CD4-positive, alpha-beta T cell treated with Interleukin-12 subunit alpha and Interleukin-12 subunit beta, for 1 hour (primary cell): ENCODE data around the gene MND1.

ENCODE experiments used
- DNase-seq: peaks from one replicate; pipeline ENCODE4 v3.0.0-alpha.2; 2020

MND1 gene

DNA sequence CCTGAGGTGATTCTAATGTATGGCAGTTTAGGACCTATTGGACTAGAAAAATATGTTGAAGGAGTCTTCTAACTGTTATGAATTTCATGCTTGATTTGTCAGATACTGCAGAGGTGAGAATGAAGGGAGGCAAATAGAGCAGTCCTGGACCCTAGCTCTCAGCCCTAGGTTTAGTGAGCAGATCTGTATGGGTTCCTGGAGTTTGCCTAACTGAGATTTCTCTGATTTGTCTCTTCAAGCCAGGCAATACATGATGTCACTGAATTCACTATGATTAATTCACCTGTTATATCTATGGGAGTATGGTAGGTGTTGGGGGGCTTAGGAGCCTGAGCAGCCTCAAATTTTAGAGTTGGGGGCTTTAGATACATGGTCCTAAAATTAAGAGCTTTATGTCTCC, 2.6 kb downstream of the MND1 start:
- DNase-seq, result no peak

- no peak for DNase-seq
Observed at GRCh38 chr4:153348006-153348405, 3.5 kb downstream of the MND1 start.

- no peak for DNase-seq
Observed at GRCh38 chr4:153349206-153349805, 4.8 kb downstream of the MND1 start.

- DNase-seq, result no peak
Observed at GRCh38 chr4:153362184-153362583, 17.7 kb downstream of the MND1 start.

DNA sequence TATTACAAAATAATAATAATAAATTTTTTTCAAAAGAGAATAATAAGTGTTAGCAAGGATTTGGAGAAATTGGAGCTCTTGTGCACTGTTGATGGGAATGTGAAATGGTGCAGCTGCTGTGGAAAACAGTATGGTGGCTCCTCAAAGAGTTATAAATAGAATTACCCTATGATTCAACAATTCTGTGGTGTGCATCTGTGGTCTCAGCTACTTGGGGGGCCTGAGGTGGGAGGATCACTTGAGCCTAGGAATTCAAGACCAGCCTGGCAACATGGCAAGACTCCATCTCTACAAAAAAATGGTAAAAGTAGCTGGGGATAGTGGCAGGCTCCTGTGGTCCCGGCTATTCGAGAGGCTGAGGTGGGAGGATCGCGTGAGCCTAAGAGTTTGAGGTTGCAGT, 19.6 kb downstream of the MND1 start:
- no peak for DNase-seq

DNA sequence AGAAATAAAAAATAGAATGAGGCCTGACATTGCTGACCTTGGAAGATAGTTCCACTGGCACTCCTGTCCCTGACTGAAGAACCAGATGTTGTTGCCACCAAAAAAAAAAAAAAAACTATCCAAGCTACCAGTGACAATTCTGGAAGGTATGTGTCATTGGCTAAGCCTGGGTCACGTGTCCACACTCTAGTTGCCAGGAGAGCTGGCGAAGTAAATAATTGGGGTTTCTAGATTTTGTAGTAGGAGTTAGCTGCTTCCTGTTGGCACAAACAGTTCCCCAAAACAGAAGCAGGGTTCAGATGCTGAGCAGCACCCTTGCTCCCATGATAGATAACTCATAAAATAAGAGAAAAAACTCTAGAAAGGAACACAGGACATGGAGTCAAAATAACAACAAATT, 20.5 kb downstream of the MND1 start:
- DNase-seq, result no peak

DNA sequence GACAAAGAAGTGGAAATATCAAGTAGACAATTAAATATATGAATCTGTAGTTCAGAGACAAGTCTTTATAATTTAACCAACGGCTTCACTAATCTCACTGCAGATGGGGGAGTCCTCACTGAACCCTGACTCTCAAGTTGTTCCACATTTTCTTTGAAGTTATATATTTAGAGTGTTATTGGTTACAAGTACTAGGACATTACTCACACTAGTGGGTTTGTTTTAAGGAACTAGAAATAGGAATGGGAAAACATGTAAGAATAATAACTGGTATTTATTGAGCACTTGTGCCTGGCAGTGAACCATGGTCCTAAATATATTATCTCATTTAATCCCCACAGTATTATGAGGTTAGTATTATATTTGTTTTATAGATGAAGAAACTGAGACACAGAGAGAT, 22.0 kb downstream of the MND1 start:
- DNase-seq, result no peak

- no peak for DNase-seq
Observed at GRCh38 chr4:153367092-153367491, 22.6 kb downstream of the MND1 start.

GRCh38 chr4:153369021-153369420, 24.5 kb downstream of the MND1 start:
- no peak for DNase-seq

DNA sequence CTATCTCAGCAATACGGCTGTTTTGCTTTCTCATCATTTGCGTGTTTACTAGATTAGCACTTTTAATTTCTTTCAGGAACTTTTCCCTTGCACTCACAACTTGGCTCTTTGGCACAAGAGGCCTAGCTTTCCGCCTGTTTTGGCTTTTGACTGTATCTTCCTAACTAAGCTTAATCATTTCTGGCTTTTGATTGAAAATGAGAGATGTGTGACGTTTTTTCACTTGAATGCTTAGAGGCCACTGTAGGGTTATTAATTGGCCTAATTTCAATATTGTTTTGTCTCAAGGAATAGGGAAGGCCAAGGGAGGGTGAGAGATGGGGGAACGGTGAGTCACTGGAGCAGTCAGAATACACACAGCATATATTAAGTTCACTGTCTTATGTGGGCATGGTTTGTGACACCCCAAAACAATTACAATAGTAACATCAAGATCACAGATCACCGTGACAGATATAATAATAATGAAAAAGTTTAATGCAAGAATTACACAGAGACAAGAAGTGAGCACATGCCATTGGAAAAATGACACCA, 27.3 kb downstream of the MND1 start:
- DNase-seq, result no peak

DNA sequence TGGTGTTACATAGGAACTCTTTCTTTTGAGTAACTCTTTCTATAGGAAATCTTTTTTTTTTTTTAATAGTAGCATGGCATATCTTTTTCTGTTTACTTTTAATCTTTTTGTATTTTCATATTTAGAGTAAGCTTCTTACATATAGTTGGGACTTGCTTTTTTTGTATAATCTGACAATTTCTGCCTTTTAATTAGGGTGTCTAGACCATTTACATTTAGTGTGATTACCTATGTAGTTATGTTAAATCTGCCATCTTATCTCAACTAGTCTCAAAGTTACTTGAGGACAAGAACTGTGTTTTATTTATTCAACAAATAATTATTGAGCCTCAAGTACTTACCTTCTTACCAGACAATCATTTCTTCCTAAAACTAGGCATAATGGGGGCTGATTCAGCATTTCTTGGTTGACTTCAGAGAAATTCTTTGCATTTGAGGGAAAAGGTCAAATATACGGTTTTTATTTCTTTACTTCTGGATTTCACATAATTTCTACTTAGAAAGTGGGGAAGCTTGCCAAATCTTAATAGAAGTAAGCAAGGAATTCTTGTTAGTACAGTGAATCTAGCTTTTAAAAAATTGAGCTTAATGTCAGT, 28.6 kb downstream of the MND1 start:
- no peak for DNase-seq

- no peak for DNase-seq
Observed at GRCh38 chr4:153374442-153374841, 30.0 kb downstream of the MND1 start.

- DNase-seq, result no peak
Observed at GRCh38 chr4:153375303-153375702, 30.8 kb downstream of the MND1 start.

DNA sequence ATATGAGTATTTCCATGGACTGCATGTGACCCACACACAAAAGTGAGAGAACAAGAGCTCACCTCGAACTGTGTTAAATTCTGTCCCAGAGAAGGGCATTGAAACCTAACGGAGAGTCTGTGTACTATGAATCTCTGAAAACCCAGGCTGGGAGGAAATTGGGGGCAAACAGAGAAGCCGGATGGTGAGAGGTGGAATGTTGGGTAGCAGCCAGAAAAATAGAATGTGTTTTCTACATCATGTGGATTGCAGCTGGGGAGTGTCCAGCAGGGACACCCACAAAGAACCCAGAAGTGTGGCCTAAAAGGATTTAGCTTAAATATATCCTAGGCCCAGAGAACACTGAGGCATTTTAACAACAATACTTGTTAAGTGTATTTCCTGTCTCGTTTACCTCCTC, 38.6 kb downstream of the MND1 start:
- no peak for DNase-seq

DNA sequence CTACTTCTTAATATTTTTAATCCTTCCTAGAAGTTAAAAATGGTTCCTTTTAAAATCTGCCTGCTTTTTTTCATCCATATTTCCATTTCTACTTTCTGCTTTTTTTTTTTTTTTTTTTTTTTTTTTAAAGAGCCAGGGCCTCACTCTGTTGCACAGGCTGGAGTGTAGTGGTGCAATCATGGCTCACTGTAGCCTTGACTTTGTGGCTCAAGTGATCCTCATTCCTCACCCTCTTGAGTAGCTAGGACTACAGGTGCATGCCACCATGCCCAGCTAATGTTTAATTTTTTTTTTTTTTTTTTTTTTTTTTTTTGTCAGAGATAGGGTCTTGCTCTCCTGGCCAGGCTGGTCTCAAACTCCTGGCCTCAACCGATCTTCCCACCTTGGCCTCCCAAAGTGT, 39.7 kb downstream of the MND1 start:
- DNase-seq, result no peak

DNA sequence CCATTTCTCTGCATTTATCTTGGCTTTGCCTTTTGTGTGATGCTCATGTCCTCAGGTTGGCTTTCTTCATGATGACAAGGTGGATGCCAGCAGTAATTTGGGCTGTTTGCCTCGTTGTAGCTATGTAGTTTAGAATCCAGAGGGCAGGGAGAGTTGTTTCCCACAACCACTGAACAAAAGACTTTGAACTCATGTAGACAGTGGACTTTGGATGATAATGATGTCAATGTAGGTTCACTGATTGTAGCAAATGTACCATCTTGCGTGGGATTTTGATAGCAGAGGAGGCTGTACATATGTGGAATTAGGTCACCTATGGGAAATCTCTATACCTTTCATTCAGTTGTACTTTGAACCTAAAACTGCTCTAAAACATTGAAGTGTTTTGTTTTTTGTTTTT, 41.3 kb downstream of the MND1 start:
- DNase-seq, result no peak

GRCh38 chr4:153387981-153388380, 43.5 kb downstream of the MND1 start:
- no peak for DNase-seq

DNA sequence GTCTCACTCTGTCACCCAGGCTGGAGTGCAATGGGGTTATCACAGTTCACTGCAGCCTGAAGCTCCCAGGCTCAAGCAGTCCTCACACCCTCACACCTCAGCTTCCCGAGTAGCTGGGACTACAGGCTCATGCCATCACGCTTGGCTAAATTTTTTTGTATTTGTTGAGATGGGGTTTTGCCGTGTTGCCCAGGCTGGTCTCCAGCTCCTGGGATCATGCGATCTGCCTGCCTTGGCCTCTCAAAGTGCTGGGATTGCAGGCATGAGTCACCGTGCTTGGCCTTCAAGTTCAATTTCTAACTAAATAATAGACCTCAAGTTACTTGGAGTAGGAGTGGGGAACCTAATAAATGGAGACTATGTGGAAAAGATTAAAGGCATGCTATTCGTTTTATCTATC, 48.9 kb downstream of the MND1 start:
- no peak for DNase-seq

- DNase-seq, result no peak
Observed at GRCh38 chr4:153394945-153395344, 50.5 kb downstream of the MND1 start.

DNA sequence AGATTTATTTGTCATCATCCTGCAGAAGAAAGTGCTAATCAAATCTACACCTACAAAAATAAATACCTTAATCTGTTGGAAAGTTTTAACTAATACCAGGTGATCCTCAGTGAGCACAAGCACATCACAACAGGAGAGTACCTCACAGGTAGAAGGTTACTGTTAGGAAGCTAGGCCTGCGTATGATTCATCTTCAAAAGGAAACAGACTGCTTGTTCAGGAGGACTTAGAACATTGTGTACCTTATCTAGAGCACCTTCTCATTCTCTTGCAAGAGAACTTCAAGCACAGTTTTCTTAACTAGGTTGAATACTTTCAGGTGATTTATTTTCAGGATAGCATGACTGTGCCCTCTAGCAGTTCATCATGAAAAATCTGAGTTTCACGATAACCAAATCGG, 54.2 kb downstream of the MND1 start:
- DNase-seq, result no peak

DNA sequence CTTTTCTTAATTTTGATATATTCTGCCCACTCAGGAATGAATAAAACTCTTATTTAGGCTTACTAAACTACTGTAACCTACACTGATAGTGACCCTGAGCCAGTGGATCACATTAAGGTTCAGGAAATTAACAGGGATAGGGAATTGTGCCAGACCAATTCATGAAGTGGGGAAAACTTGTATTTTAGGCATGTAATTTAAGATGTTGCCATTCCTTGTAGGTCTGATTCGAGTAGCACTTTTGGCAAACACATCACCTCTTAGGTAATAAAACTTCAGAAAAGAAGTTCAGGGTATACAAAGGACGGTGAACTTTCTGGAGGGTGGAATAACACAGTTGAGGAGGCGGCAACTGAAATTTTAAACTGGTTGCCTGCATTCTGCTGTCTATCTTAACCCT, 54.9 kb downstream of the MND1 start:
- no peak for DNase-seq

DNA sequence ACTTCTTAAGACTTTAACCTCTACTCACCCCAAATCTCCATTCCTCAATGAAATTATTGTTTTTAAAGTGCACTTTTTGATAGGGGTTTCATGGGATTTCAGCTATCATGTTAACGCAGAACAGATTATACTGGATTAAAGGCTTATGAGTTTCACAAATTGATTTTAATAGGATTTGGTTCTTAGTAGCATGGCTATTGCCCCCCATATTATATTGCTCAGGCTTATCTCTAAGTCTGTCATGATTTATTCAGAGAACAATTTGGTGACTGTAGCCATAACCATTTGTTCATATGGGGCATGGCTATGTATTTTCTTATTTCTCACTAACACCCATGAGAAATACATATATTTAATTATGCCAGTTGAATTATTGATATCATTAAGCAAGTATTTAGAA, 57.0 kb downstream of the MND1 start:
- no peak for DNase-seq

DNA sequence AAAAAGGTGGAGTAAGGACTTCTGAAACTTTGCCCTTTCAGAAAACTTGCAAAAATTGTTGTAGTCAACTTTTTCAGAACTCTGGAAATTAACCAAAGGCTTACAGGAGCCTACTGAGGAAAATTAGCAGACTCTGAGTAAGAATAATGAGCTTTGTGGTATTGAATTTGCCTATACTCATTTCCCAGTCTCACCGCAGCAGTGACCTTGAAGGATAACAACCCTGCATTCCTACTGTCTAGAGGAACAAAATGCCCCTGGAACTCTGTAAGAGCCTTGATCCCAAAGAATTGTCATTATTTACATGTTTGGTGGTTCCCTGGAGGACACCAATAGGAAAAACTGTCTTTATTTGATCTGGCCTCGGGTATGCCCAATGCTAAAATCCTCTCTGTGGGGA, 57.9 kb downstream of the MND1 start:
- DNase-seq, result no peak

DNA sequence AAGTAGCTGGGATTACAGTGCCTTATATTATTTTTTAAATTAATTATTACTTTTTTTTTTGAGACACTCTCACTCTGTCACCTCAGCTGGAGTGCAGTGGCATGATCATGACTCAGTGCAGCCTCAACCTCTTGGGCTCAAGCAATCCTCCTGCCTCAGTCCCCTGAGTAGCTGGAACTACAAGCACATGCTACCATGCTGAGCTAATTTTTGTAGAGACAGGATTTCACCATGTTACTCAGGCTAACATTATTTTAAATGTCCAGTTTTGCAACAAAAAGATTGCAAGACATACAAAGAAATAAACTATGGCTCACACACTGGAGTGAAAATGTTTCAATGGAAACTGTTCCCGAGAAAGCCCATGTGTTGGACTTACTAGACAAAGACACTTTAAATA, 59.2 kb downstream of the MND1 start:
- DNase-seq, result no peak

DNA sequence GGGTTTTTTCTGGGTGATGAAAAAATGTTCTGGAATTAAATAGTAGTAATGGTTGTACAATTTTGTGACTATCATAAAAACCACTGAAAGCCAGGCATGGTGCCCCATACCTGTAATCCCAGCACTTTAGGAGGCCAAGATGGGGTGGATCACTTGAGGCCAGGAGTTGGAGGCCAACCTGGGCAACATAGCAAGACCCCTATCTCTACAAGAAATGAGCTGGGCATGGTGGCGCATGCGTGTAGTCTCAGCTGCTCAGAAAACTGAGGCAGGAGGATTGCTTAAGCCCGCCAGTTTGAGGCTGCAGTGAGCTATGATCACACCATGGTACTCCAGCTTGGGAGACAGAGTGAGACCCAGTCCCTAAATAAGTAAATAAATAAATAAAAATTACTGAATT, 63.4 kb downstream of the MND1 start:
- no peak for DNase-seq
